ENCODE results near the gene PSMC2. TPM values are rescaled to one million over a fixed set of nuclear protein-coding genes. Genes with fewer than 3 reads are reported as not detected.

The PSMC2 gene
- total RNA-seq (98.8 TPM), polyA plus RNA-seq (ENCODE audit: insufficient read depth, low read depth, low replicate concordance) (115 TPM)
- long read RNA-seq, donor 1, transcript PSMC2-201 (12 exons, 2,637 nt), result major isoform, 12 of 33 reads
- long read RNA-seq, donor 1, partial matches to known transcripts, result 21 of 33 reads
- long read RNA-seq, donor 1, other reads (novel, unspliced or antisense), result 0 of 33 reads
- long read RNA-seq, donor 2, transcript PSMC2-201 (12 exons, 2,637 nt), result major isoform, 19 of 52 reads
- long read RNA-seq, donor 2, partial matches to known transcripts, result 33 of 52 reads
- long read RNA-seq, donor 2, other reads (novel, unspliced or antisense), result 0 of 52 reads
- long read RNA-seq, donor 3, transcript PSMC2-201 (12 exons, 2,637 nt), result major isoform, 28 of 56 reads
- long read RNA-seq, donor 3, partial matches to known transcripts, result 28 of 56 reads
- long read RNA-seq, donor 3, other reads (novel, unspliced or antisense), result 0 of 56 reads
- long read RNA-seq, donor 4, transcript PSMC2-201 (12 exons, 2,637 nt), result major isoform, 23 of 29 reads
- long read RNA-seq, donor 4, partial matches to known transcripts, result 6 of 29 reads
- long read RNA-seq, donor 4, other reads (novel, unspliced or antisense), result 0 of 29 reads
- long read RNA-seq, donor 5, partial matches to known transcripts, result 0 of 2 reads
- long read RNA-seq, donor 5, other reads (novel, unspliced or antisense), result 0 of 2 reads
- long read RNA-seq, donor 6, transcript PSMC2-201 (12 exons, 2,637 nt), result major isoform, 49 of 92 reads
- long read RNA-seq, donor 6, partial matches to known transcripts, result 41 of 92 reads
- long read RNA-seq, donor 6, other reads (novel, unspliced or antisense), result 0 of 92 reads
- long read RNA-seq, donor 7, transcript PSMC2-201 (12 exons, 2,637 nt), result major isoform, 27 of 37 reads
- long read RNA-seq, donor 7, partial matches to known transcripts, result 9 of 37 reads
- long read RNA-seq, donor 7, other reads (novel, unspliced or antisense), result 1 of 37 reads
- long read RNA-seq, donor 8, transcript PSMC2-201 (12 exons, 2,637 nt), result major isoform, 26 of 47 reads
- long read RNA-seq, donor 8, partial matches to known transcripts, result 21 of 47 reads
- long read RNA-seq, donor 8, other reads (novel, unspliced or antisense), result 0 of 47 reads
- long read RNA-seq, donor 9, transcript PSMC2-201 (12 exons, 2,637 nt), result major isoform, 15 of 21 reads
- long read RNA-seq, donor 9, partial matches to known transcripts, result 6 of 21 reads
- long read RNA-seq, donor 9, other reads (novel, unspliced or antisense), result 0 of 21 reads
- long read RNA-seq, donor 10, transcript PSMC2-201 (12 exons, 2,637 nt), result major isoform, 16 of 24 reads
- long read RNA-seq, donor 10, partial matches to known transcripts, result 7 of 24 reads
- long read RNA-seq, donor 10, other reads (novel, unspliced or antisense), result 0 of 24 reads

GRCh38 chr7:103347507-103348267 lies at the start of gene PSMC2:
Gene PSMC2, plus strand, starts transcription at chr7:103347643. Its CDS starts 69 bp downstream, at chr7:103347712.
- no peak for TF ChIP-seq CTCF (IDR thresholded peaks at IDR 0.05; ENCODE audit: borderline replicate concordance, extremely low read depth, insufficient read depth)
- peaks cover 3 to 23% (median 8%) of the 10 kb centered on the region in 3 donors for H3K4me1 ChIP-seq (ENCODE audit: control insufficient read depth in 2 of 3, insufficient read depth in 2 of 3, low read depth in 1 of 3, low read length in 3 of 3)
- intact Hi-C loops (cut with DNase I), result no loop called here
- H3K27ac ChIP-seq (ENCODE audit: low read depth in 2 of 2, low read length in 2 of 2), result peak within 1 kb of the TSS; percentile 75 to 88
- peak within 1 kb of the TSS; percentile 88 to 100 (median 98) for H3K4me3 ChIP-seq (ENCODE audit: low read length in 3 of 3)
- no peaks in the 10 kb centered on the region for H3K9me3 ChIP-seq (ENCODE audit: control insufficient read depth in 2 of 3, insufficient read depth in 1 of 3, low read length in 3 of 3)
- H3K36me3 ChIP-seq (ENCODE audit: control insufficient read depth in 2 of 3, insufficient read depth in 3 of 3, low read length in 3 of 3), result peaks cover 0 to under 1% (median 0%) of the 10 kb centered on the region in 3 donors
- DNase-seq, result peak; percentile 74 to 97 (median 90)
- no peak for FAIRE-seq
- peak within 1 kb of the TSS; percentile 64 to 100 (median 76) for H3K9ac ChIP-seq (ENCODE audit: low read length in 3 of 3)
- no peaks in the 10 kb centered on the region for H3K27me3 ChIP-seq (ENCODE audit: control insufficient read depth, insufficient read depth, low read length)

DNA sequence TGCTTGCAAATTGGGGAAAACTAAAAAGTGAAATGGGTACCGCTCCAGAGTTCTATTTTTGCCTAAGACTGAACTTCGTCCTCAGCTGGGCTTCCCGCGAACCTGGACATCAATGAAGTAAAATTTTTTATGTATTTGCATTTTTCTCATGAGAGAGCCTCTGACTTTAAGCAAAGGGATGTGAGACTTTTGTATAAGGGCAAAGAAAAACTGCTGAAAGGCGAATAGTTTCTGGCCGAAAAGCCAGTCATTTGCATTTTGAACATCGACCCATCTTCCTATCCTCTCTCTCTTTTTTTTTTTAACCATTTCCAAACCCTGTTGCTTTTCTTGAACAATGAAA lies 49.6 kb upstream of the PSMC2 start:
- Histone ChIP-seq H3K27me3 (ENCODE audit: control insufficient read depth, insufficient read depth, low read length) (no peaks in the 10 kb centered on the region), H3K4me3 (ENCODE audit: low read length in 3 of 3) (peak overlapping the region; percentile 79 to 90 (median 85)), H3K9me3 (ENCODE audit: control insufficient read depth in 2 of 3, insufficient read depth in 1 of 3, low read length in 3 of 3) (no peaks in the 10 kb centered on the region), H3K27ac (ENCODE audit: low read depth in 2 of 2, low read length in 2 of 2) (peak overlapping the region in 1 of 2 donors; percentile 44), H3K4me1 (ENCODE audit: control insufficient read depth in 2 of 3, insufficient read depth in 2 of 3, low read depth in 1 of 3, low read length in 3 of 3) (peaks cover 0 to 5% (median 2%) of the 10 kb centered on the region in 3 donors), H3K9ac (ENCODE audit: low read length in 3 of 3) (peak overlapping the region; percentile 71 to 92 (median 79)), H3K36me3 (ENCODE audit: control insufficient read depth in 2 of 3, insufficient read depth in 3 of 3, low read length in 3 of 3) (peaks cover 3 to 9% (median 7%) of the 10 kb centered on the region in 3 donors)
- DNase-seq (no peak), FAIRE-seq (no peak)
- intact Hi-C loops (cut with DNase I), result no loop called here
- no peak for TF ChIP-seq CTCF (IDR thresholded peaks at IDR 0.05; ENCODE audit: borderline replicate concordance, extremely low read depth, insufficient read depth)

GRCh38 chr7:103299660-103300059 lies 47.8 kb upstream of the PSMC2 start:
- Histone ChIP-seq H3K27ac (ENCODE audit: low read depth in 2 of 2, low read length in 2 of 2) (no peak overlapping the region), H3K27me3 (ENCODE audit: control insufficient read depth, insufficient read depth, low read length) (no peaks in the 10 kb centered on the region), H3K36me3 (ENCODE audit: control insufficient read depth in 2 of 3, insufficient read depth in 3 of 3, low read length in 3 of 3) (peaks cover 3 to 18% (median 9%) of the 10 kb centered on the region in 3 donors), H3K9ac (ENCODE audit: low read length in 3 of 3) (no peak overlapping the region), H3K4me3 (ENCODE audit: low read length in 3 of 3) (no peak overlapping the region), H3K4me1 (ENCODE audit: control insufficient read depth in 2 of 3, insufficient read depth in 2 of 3, low read depth in 1 of 3, low read length in 3 of 3) (peaks cover 0 to 5% (median 2%) of the 10 kb centered on the region in 3 donors), H3K9me3 (ENCODE audit: control insufficient read depth in 2 of 3, insufficient read depth in 1 of 3, low read length in 3 of 3) (no peaks in the 10 kb centered on the region)
- FAIRE-seq (no peak), DNase-seq (no peak)
- no peak for TF ChIP-seq CTCF (IDR thresholded peaks at IDR 0.05; ENCODE audit: borderline replicate concordance, extremely low read depth, insufficient read depth)
- intact Hi-C loops (cut with DNase I), result no loop called here

All from kidney (tissue), 22 donors.